T47D (cell line): ENCODE data around the gene RGS12.

Experiments
- DNase-seq, 2 experiments: peaks; one replicate each; pipeline versions ENCODE4 v3.0.0 to v3.0.0-alpha.2; 2011 to 2012; ENCODE audit warnings: low read depth in 1 of 2, low spot score in 1 of 2
- JUND ChIP-seq: IDR thresholded peaks from 2 replicates; pipeline ENCODE4 v1.6.1; 2012; ENCODE audit warnings: low read depth
- in situ Hi-C: cut with HindIII; loops from 2 replicates; pipeline ENCODE4 v1.10.0; 2016; ENCODE audit warnings: low sequenced_read_pairs, low pct_unique_long_range_greater_than_20kb

The RGS12 gene

DNA sequence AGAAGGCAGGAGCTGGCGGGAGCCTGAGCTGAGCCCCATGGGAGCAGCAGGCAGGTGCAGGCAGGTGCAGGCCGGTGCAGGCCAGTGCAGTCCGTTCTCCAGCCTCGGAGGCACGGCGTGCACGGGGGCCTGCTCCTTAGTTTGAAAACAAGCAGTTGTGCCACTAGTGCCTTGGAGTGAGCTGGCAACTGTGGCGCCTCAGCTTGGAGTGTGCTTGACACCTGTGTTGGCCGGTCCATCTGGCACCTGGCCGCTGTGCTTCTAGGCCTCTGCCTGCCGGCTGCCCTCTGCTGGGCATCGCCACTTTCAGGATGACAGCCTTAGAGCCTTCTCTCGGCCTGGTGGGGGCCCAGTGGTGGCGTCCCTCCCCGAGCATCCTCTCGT lies 47.9 kb downstream of the RGS12 start:
- DNase-seq: peak; percentile 47 to 78
- in situ Hi-C loops: no loop called here
- no peak for TF ChIP-seq JUND

GRCh38 chr4:3341760-3342159 lies 48.9 kb downstream of the RGS12 start:
- in situ Hi-C loops: no loop called here
- TF ChIP-seq JUND: no peak
- DNase-seq: no peak

DNA sequence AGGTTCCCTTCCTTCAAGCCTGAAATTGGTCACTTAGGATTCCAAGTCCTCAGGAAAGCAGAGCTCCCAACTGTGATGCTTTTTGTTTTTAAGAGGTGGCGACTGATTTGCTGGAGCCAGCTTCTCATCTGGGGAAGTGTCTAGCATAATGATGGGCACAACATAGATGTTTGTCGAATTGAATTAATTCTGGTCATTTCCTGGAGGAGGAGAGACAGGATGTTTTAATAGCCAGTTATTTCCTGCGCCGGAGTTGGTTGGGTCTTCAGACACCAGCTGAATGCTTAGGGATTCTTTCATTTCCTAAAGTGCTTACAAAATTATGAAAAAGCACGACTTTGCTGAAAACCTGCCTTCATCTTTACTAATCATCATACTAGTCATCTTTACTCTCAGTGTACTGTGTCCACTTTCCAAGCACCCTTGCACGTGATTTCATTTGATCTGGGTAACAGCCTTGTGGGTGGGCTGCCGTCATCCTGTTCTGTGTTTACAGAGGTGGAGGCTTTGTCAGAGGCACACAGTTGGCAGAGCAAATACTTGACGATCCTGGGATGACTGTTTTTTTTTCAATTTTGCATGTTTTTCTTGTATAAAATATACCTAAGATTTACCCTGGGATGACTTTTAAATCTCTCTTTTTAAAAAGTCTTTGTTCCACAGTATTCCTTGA lies 49.5 kb downstream of the RGS12 start:
- no peak for DNase-seq
- no peak for TF ChIP-seq JUND
- in situ Hi-C loops: no loop called here
